Gastroesophageal sphincter (tissue), 4 donors: ENCODE measurements around the gene SLC12A8. TPM values are rescaled to one million over a fixed set of nuclear protein-coding genes. Genes with fewer than 3 reads are reported as not detected.

ENCODE experiments used
- ATAC-seq: fragments of 150-250 bp; one replicate; pipeline ENCODE4 v1.9.1; 2016; ENCODE audit warnings: mild to moderate bottlenecking, moderate library complexity
- H3K27ac ChIP-seq, 4 donors: fragments of 200-600 bp; sonication (generic) in 3 of 4; 1 replicate in 3 of 4; 2 replicates in 1 of 4; pipeline ENCODE4 v1.5.1; 2016 to 2019
- H3K27me3 ChIP-seq: fragments of 200-600 bp; sonication (generic); one replicate; pipeline ENCODE4 v1.5.1; 2019
- H3K36me3 ChIP-seq, 2 donors: fragments of 200-600 bp; sonication (generic); one replicate each; pipeline ENCODE4 v1.5.1; 2019; ENCODE audit warnings: control low read depth in 1 of 2
- H3K4me1 ChIP-seq, 3 donors: fragments of 200-600 bp; sonication (generic); 1 replicate in 2 of 3; 2 replicates in 1 of 3; pipeline ENCODE4 v1.5.1; 2016 to 2019; ENCODE audit warnings: control low read depth in 2 of 3
- H3K4me3 ChIP-seq, 2 donors: fragments of 200-600 bp; sonication (generic); one replicate each; pipeline ENCODE4 v1.5.1; 2019; ENCODE audit warnings: mild to moderate bottlenecking in 1 of 2, moderate library complexity in 1 of 2
- H3K9me3 ChIP-seq, 3 donors: fragments of 200-600 bp; sonication (generic); one replicate each; pipeline ENCODE4 v1.5.1; 2017 to 2019; ENCODE audit warnings: control low read depth in 2 of 3
- EP300 ChIP-seq: sonication (generic); formaldehyde crosslinking; IDR thresholded peaks from one replicate; pipeline ENCODE4 v1.6.1; 2017; ENCODE audit warnings: antibody characterized with exemption, mild to moderate bottlenecking
- POLR2A ChIP-seq, 2 donors: fragments of 450-650 bp; IDR thresholded peaks; one replicate each; pipeline ENCODE4 v1.6.1; 2017; ENCODE audit warnings: antibody characterized with exemption in 2 of 2, mild to moderate bottlenecking in 2 of 2, moderate library complexity in 1 of 2
- POLR2AphosphoS5 ChIP-seq: sonication (generic); formaldehyde crosslinking; IDR thresholded peaks from one replicate; pipeline ENCODE4 v1.6.1; 2017; ENCODE audit warnings: antibody characterized with exemption
- WGBS, 2 donors: methylation state at CpG; one replicate each; pipeline ENCODE4 v1.1.5; 2018; ENCODE audit warnings: low coverage in 1 of 2; 5-methylcytosine and 5-hydroxymethylcytosine counted together
- total RNA-seq, 4 donors: library from RNA; depleted of rRNA; stranded (reverse); fragments of >200 nt; gene quantifications; one replicate each; pipeline ENCODE4 v1.1.0, GENCODE V29; 2016
- TF ChIP-seq, protein P1 (sequence below), 4 experiments: fragments of 200-600 bp in 2 of 4; fragments of 450-650 bp in 2 of 4; sonication (generic) in 1 of 4; IDR thresholded peaks; one replicate each; pipeline ENCODE4 v1.5.1; 2017 to 2019; ENCODE audit warnings: antibody characterized with exemption in 4 of 4, mild to moderate bottlenecking in 2 of 4, moderate library complexity in 2 of 4

SLC12A8 gene
- total RNA-seq, 4 donors from 2014 or later: 0.13 to 2.3 (median 0.54) TPM; not detected in 1

DNA sequence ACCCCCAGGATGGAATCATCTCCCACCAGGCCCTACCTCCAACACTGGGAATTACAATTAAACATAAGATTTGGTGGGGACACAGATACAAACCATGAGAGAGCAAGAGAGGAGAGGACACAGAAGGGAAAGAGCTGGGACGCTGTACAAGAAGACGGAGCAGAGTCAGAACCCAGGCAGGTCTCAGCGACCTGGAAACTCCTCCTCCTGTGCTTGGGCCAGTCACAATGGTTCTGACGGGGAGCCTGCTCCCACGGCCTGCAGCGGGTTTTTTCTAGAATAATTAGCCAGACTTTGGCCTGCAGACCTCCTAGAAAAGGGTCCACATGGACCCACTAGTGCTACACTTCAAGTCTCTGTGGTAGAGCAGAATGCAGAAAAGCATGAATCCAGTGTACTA, 5.6 kb downstream of the SLC12A8 start:
- 0 to 67% methylated on average over 1 to 6 of the region's 6 CpGs for WGBS, 2 donors
- no peak for ATAC-seq
- Histone ChIP-seq H3K36me3 (no peaks in the 10 kb centered on the region), H3K9me3 (no peaks in the 10 kb centered on the region), H3K4me1 (peaks cover 0 to 3% (median under 1%) of the 10 kb centered on the region in 3 donors), H3K27me3 (peaks cover 8% of the 10 kb centered on the region), H3K4me3 (no peak overlapping the region), H3K27ac (no peak overlapping the region)
- TF ChIP-seq, protein P1, sequence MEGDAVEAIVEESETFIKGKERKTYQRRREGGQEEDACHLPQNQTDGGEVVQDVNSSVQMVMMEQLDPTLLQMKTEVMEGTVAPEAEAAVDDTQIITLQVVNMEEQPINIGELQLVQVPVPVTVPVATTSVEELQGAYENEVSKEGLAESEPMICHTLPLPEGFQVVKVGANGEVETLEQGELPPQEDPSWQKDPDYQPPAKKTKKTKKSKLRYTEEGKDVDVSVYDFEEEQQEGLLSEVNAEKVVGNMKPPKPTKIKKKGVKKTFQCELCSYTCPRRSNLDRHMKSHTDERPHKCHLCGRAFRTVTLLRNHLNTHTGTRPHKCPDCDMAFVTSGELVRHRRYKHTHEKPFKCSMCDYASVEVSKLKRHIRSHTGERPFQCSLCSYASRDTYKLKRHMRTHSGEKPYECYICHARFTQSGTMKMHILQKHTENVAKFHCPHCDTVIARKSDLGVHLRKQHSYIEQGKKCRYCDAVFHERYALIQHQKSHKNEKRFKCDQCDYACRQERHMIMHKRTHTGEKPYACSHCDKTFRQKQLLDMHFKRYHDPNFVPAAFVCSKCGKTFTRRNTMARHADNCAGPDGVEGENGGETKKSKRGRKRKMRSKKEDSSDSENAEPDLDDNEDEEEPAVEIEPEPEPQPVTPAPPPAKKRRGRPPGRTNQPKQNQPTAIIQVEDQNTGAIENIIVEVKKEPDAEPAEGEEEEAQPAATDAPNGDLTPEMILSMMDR (IDR thresholded peaks at IDR 0.05): no peak
- no peak for TF ChIP-seq POLR2AphosphoS5
- TF ChIP-seq EP300: no peak
- TF ChIP-seq POLR2A (IDR thresholded peaks at IDR 0.05): no peak

DNA sequence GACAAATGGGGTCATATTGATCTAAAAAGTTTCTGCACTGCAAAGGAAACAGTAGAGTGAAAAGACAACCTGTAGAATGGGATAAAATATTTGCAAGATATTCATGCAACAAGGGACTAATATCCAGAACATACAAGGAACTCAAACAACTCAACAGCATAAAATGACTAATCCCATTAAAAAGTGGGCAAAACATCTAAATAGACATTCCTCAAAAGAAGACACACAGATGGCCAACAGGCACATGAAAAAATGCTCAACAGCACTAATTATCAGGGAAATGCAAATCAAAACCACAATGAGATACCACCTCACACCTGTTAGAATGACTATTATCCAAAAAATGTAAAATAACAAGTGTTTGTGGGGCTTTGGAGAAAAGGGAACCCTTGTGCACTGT, 8.8 kb downstream of the SLC12A8 start:
- H3K27me3 ChIP-seq: no peaks in the 10 kb centered on the region
- H3K9me3 ChIP-seq: no peaks in the 10 kb centered on the region
- TF ChIP-seq, protein P1 (IDR thresholded peaks at IDR 0.05): no peak
- TF ChIP-seq POLR2A (IDR thresholded peaks at IDR 0.05) (no peak), EP300 (no peak), POLR2AphosphoS5 (no peak)
- ATAC-seq: no peak
- no peak overlapping the region for H3K4me3 ChIP-seq
- no peaks in the 10 kb centered on the region for H3K4me1 ChIP-seq
- H3K36me3 ChIP-seq: no peaks in the 10 kb centered on the region
- H3K27ac ChIP-seq: no peak overlapping the region

DNA sequence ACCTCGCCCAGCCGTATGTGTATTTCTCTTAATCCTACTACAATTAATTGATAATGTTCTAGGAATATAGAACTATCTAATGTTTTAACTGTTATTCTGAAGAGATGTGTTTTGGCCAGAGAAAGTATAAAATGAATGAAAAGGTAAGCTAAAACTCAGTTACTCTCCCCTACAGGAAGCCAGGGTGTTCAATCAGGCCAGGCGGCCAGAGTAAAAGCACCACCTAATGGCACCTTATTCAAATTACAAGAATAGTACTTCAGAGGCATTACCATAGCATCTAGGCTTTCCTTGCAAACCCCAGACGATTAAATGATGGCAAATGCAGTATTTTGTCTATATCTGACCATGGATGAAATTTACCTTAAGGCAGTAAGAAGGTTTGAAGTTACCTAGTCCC, 10.4 kb downstream of the SLC12A8 start:
- Histone ChIP-seq H3K36me3 (no peaks in the 10 kb centered on the region), H3K9me3 (no peaks in the 10 kb centered on the region), H3K27me3 (no peaks in the 10 kb centered on the region), H3K27ac (no peak overlapping the region), H3K4me1 (no peaks in the 10 kb centered on the region), H3K4me3 (no peak overlapping the region)
- no peak for ATAC-seq
- TF ChIP-seq EP300 (no peak), POLR2AphosphoS5 (no peak), POLR2A (IDR thresholded peaks at IDR 0.05) (no peak)
- TF ChIP-seq, protein P1 (IDR thresholded peaks at IDR 0.05): no peak
- WGBS, 2 donors: 41 to 78% methylated on average over 2 to 4 of the region's 4 CpGs

DNA sequence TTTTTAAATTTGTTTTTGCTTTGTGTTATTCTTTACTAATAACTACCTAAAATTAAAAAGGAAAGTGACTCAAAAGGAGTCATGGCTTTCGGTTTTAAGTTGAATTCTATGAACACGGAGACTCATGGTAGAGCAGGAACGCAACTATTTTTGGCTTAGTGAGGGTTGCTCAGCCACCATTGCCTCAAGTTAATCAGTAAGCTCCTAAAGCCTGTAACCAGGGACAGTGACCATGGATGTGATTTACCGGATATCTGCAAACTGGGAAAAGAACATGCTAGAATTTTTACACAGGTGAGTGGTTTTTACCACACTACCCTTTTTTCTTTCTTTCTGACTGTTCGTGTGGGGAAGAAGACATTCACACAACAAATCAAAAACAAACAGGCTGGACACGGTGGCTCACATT, 11.8 kb downstream of the SLC12A8 start:
- WGBS, 2 donors: 80 to 100% methylated on average over 5 to 6 of the region's 6 CpGs
- TF ChIP-seq POLR2AphosphoS5 (no peak), EP300 (no peak)
- no peak for ATAC-seq
- H3K4me1 ChIP-seq: no peaks in the 10 kb centered on the region
- H3K9me3 ChIP-seq: no peaks in the 10 kb centered on the region
- no peaks in the 10 kb centered on the region for H3K27me3 ChIP-seq
- no peak overlapping the region for H3K27ac ChIP-seq
- H3K36me3 ChIP-seq: no peaks in the 10 kb centered on the region
- no peak overlapping the region for H3K4me3 ChIP-seq

DNA sequence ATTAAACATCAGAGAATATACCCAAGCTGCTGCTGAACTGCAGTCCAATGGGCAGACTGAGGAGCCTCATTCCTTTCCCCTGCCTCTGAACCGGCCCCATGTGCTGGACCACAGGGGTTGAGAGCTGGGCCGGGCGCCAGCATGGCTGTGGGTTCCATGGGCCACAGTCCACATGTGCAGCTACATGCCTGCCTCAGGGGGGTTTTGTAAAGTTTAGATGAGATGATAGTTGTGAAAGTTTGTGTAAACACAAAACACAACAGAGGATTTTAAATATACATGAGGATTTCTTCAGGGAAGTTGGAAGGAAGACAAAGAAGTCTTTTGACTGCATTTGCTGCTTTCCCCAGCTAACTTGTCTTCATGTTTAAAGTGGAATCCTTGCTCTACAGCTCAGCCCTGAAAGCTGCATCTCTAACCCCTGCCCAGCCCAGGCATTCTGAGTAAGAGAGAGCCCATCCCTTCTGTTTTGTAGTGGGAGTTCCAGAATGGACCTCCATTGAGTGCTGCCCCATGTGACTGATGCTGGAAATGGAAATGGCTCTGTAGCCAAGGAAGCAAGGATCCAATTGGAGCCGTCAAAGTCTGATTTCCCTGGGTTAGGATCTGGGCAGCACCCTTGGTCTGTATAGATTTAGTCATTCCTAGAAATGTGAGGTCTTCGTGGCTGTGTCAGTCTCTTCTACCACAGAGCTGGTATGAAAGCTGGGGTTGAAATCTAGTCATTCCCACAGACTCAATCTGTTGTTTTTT, 17.5 kb downstream of the SLC12A8 start:
- Histone ChIP-seq H3K9me3 (no peaks in the 10 kb centered on the region), H3K4me1 (no peaks in the 10 kb centered on the region), H3K27me3 (no peaks in the 10 kb centered on the region), H3K4me3 (no peak overlapping the region), H3K27ac (no peak overlapping the region), H3K36me3 (no peaks in the 10 kb centered on the region)
- 51 to 54% methylated on average over 2 to 5 of the region's 5 CpGs for WGBS, 2 donors
- TF ChIP-seq EP300: no peak
- no peak for ATAC-seq
